Thoracic aorta (tissue), 2 donors: Measurements from ENCODE around the gene DENND6B. TPM values are rescaled to one million over a fixed set of nuclear protein-coding genes. Genes with fewer than 3 reads are reported as not detected.

Experiments
- ATAC-seq: fragments of 150-250 bp; one replicate; pipeline ENCODE4 v1.8.0; 2017; ENCODE audit warnings: low read depth; ENCODE audit not compliant: insufficient number of reproducible peaks, low FRiP score
- DNase-seq: peaks from one replicate; pipeline ENCODE4 v3.0.0-alpha.2; 2020; ENCODE audit warnings: low spot score
- H3K27ac ChIP-seq, 2 donors: fragments of 200-600 bp; sonication (generic); 1 replicate in 1 of 2; 2 replicates in 1 of 2; pipeline ENCODE4 v1.5.1; 2016; ENCODE audit warnings: mild to moderate bottlenecking in 2 of 2, moderate library complexity in 2 of 2
- H3K27me3 ChIP-seq: fragments of 200-600 bp; sonication (generic); replicated peaks from 2 replicates; pipeline ENCODE4 v1.6.0; 2016; ENCODE audit warnings: mild to moderate bottlenecking; ENCODE audit not compliant: insufficient read depth
- H3K36me3 ChIP-seq: fragments of 200-600 bp; sonication (generic); one replicate; pipeline ENCODE4 v1.5.1; 2016
- H3K4me1 ChIP-seq, 2 donors: fragments of 200-600 bp; sonication (generic); 1 replicate in 1 of 2; 2 replicates in 1 of 2; pipeline versions ENCODE4 v1.5.1 to v1.6.0; 2016; ENCODE audit warnings: low read depth in 2 of 2, mild to moderate bottlenecking in 1 of 2; ENCODE audit not compliant: control insufficient read depth in 1 of 2
- H3K4me3 ChIP-seq: fragments of 200-600 bp; sonication (generic); 2 replicates; pipeline ENCODE4 v1.5.1; 2016; ENCODE audit warnings: mild to moderate bottlenecking
- H3K9me3 ChIP-seq: fragments of 200-600 bp; sonication (generic); 2 replicates; pipeline ENCODE4 v1.5.1; 2016
- total RNA-seq, 2 donors: library from RNA; depleted of rRNA; stranded (reverse); fragments of >200 nt; gene quantifications; one replicate each; pipeline versions ENCODE4 v1.1.0 to v1.2.3, GENCODE V29; 2016
- TF ChIP-seq, protein P1 (sequence below): fragments of 200-600 bp; sonication (generic); IDR thresholded peaks from one replicate; pipeline ENCODE4 v1.5.1; 2019; ENCODE audit warnings: antibody characterized with exemption

DENND6B gene
- total RNA-seq, 2 donors from 2014 or later: 4.2 to 6.0 TPM

DNA sequence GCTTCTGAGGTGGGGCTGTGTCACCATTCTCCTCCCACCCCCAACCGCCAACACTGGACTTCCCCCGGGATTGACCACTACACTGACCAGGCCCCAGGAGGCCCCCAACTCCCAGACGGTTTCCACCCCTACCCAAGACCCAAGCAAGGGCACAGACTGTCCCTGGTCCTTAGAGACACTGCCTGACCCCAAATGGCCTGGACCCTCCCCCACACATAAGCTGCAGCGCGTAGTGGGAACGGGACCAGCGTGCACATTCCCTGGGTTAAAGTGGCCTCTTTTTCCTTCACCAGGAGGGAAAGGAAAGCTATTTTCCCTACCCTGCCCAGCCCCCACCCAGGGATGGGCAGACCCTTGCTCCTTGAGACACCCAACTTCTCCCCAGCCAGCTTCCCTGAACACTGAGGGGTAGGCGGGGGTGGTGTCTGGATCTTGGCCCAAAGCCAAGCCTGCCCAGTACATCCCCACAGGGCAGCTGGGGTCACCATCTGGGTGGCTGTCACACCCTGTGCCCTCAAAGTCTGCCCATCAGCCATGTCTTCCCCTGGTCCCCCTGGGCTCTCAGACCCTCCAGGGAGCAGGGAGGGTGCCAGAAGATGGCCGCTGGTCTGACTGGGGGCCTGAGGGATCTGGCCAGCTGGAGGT, 63.7 kb downstream of the DENND6B start:
- Histone ChIP-seq H3K4me3 (no peak overlapping the region), H3K27me3 (peaks cover 7% of the 10 kb centered on the region), H3K9me3 (no peaks in the 10 kb centered on the region), H3K27ac (no peak overlapping the region), H3K4me1 (peaks cover 22 to 27% of the 10 kb centered on the region in 2 donors), H3K36me3 (no peaks in the 10 kb centered on the region)
- ATAC-seq (no peak), DNase-seq (no peak)
- TF ChIP-seq, protein P1, sequence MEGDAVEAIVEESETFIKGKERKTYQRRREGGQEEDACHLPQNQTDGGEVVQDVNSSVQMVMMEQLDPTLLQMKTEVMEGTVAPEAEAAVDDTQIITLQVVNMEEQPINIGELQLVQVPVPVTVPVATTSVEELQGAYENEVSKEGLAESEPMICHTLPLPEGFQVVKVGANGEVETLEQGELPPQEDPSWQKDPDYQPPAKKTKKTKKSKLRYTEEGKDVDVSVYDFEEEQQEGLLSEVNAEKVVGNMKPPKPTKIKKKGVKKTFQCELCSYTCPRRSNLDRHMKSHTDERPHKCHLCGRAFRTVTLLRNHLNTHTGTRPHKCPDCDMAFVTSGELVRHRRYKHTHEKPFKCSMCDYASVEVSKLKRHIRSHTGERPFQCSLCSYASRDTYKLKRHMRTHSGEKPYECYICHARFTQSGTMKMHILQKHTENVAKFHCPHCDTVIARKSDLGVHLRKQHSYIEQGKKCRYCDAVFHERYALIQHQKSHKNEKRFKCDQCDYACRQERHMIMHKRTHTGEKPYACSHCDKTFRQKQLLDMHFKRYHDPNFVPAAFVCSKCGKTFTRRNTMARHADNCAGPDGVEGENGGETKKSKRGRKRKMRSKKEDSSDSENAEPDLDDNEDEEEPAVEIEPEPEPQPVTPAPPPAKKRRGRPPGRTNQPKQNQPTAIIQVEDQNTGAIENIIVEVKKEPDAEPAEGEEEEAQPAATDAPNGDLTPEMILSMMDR: no peak

DNA sequence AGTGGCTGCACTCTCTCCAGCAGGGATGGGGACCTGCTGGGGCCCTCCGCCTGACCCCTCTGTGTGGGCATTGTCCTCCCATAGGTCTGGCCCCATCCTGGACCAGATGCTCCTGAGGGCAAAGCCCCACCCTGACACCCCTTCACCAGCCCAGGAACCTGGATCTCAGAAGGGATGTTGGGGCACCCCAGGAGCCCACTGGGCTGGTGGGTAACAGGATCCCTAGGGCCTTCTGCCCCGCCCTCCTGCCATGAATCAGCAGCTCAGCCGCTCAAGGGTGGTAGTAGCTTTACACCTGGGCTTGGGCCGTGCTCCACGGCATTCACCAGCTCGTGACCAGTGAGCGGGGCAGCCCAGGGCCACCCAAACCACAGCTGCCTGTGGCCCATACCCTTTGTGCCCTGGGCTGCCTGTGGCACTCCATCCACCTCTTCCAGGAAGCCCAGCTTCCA, 64.3 kb downstream of the DENND6B start:
- H3K9me3 ChIP-seq: no peaks in the 10 kb centered on the region
- H3K4me1 ChIP-seq: peaks cover 17 to 21% of the 10 kb centered on the region in 2 donors
- H3K27ac ChIP-seq: no peak overlapping the region
- no peaks in the 10 kb centered on the region for H3K36me3 ChIP-seq
- TF ChIP-seq, protein P1: no peak
- DNase-seq (no peak), ATAC-seq (no peak)
- peaks cover 7% of the 10 kb centered on the region for H3K27me3 ChIP-seq
- no peak overlapping the region for H3K4me3 ChIP-seq

DNA sequence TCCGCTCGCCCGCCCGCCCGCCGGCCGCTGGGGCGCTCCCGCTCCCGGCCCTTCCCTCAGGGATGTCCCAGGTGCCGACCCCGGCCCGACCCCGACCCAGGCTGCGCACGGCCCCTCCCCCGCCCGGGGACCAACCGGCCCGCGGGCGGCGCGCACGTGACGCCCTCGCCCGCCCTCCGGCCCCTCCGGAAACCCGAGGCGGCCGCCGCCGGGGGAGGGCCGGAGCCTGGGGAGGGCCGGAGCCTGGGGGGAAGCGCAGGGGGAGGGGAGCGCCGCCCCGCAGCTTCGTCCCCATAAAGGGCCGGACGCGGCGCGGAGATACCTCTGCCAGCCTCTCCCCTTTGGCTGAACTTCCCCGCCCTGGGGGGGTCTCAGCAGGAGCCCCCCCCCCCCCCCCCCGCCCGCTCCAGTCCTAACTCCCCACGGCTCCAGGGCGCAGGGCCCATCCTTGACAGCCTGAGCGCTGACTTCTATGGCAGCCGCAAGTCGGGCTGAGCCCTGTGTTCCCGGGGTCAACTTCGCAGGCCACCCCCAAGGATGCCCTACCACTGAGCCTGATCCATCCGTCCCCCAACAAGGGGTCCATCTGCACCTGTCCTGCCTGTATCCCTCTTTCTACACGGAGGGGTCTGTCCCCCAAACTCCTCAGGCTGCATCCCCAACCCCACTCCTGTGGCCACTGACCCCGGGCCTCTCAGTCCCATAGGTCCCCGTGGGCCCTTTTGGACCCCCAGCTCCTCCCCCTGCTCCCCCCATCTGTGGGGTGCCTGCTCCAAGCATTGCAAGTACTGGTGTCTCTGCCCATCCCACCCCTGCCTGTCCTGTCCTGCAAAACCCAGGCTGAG, 65.0 kb downstream of the DENND6B start, which contains the start of gene MAPK12:
TSS of gene MAPK12 (minus strand) at position 69 of the 845 bp plus-strand sequence. CDS start 174 bp downstream, outside the sequence.
- no peak within 1 kb of the TSS for H3K27ac ChIP-seq

DNA sequence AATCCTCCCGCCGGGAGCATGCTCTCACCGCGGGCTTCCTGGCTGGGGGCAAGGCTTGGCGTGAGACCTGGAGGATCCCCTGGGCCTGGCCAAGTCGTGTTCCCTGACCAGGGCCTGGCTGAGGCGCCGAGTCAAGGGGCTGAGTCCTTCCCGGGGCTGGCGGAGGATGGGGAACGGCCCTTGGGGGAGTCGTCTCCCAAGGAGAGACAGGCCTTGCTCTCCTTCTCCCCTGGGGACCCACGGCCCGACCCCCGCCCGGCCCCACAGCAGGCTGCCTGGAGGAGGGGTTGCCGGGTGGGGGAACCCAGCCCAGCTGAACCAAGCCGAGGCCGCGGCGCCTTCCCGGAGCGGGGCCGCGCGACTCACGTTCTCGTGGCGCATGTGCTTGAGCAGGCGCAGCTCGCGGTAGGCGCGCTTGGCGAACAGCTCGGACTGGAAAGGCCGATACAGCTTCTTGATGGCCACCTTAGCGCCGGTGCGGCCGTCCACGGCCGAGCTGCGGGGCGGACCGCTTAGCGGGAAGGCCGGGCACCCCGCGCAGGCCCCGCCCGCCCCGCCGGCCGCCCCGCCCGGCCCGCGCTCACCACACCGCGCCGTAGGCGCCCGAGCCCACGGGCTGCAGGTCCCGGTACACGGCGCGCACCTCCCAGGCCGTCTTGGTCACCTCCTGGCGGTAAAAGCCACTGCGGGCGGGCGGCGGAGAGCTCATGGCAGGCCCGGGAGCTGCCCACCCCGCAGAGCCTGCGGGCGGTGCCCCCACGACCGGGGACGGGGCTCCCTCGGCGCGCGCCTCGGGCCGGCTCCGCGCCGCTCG, 65.8 kb downstream of the DENND6B start:
- TF ChIP-seq, protein P1: no peak
- Histone ChIP-seq H3K36me3 (no peaks in the 10 kb centered on the region), H3K27me3 (peaks cover 7% of the 10 kb centered on the region), H3K4me1 (peaks cover 11 to 14% of the 10 kb centered on the region in 2 donors), H3K9me3 (no peaks in the 10 kb centered on the region), H3K4me3 (peak overlapping the region; percentile 69), H3K27ac (no peak overlapping the region)
- DNase-seq (no peak), ATAC-seq (no peak)

More for the DNA sequence above, 65.0 kb downstream of the DENND6B start, which contains the start of gene MAPK12:
- Histone ChIP-seq H3K36me3 (no peaks in the 10 kb centered on the region), H3K4me3 (peak within 1 kb of the TSS; percentile 69), H3K27me3 (peaks cover 7% of the 10 kb centered on the region), H3K9me3 (no peaks in the 10 kb centered on the region), H3K4me1 (peaks cover 11 to 15% of the 10 kb centered on the region in 2 donors)
- DNase-seq (no peak), ATAC-seq (no peak)
- TF ChIP-seq, protein P1: no peak
